Adipose tissue (tissue), 3 donors: ENCODE measurements around the gene FBXO5. TPM values are rescaled to one million over a fixed set of nuclear protein-coding genes. Genes with fewer than 3 reads are reported as not detected.
"Not testable (repeated sequence)": the region's sequence is repeated elsewhere in the genome, so short reads cannot be mapped to it uniquely, and the experiment has no call there.

Experiments
- H3K27ac ChIP-seq: one replicate; pipeline ENCODE4 v1.5.1; 2013; ENCODE audit warnings: low read depth, low read length
- WGBS, 3 donors: extraction: QIAGEN DNeasy Blood & Tissue Kit; methylation state at CpG; one replicate each; pipeline ENCODE4 v1.1.7; 2013; 5-methylcytosine and 5-hydroxymethylcytosine counted together
- polyA plus RNA-seq, 3 donors: library from polyadenylated mRNA; stranded (reverse); fragments of 200-250 nt; gene quantifications; one replicate each; pipeline ENCODE4 v1.2.3, GENCODE V29; 2013
- donor health status: healthy with polysubstance abuse.
- donor health status: Bipolar disorder and iron deficiency.
- donor health status: healthy.

FBXO5 gene
- polyA plus RNA-seq = 1 to 10 TPM; 1.2 to 6.4 (median 2.7) TPM

DNA sequence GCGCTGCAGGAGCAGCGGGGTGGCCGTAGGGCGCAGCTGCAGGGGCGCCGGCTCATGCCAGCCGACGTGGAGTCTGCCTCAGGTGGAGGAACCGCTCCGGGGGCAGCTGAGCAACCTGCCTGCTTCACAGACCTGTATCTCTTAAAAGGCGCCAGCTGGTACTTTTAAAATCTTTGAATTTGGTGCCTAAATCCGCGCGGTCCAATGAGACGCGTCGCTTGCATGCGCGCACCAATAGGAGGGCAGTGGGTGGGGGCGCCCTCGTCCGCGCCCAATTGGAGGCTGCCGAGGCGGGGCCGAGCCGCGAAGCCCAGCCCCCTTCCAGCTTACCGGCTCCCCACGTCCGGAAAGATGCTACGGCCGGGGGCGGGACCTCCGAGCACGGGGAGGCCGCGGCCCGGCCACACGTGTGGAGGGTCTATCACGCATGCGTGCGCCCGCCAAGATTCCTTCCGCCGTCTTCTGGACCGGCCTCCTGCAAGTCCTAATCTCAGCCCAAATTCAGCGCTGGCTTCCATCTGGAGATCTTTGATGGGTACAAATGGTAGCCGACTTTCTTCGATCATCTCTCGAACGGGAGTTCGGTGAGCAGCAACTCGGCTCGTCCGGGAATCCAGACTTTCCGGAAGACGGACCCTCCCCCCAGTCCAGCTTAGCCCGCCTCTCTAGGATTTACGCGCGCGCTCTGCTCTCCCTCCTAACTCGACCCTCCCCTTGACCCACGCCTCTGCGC is at the start of gene FBXO5:
Gene FBXO5 (minus strand): TSS at position 138 of the 733 bp plus-strand sequence. CDS start 82 bp downstream, at position 56.
- H3K27ac ChIP-seq = peak within 1 kb of the TSS; percentile 81
- 0 to 1% (median 0%) methylated on average over 64 to 66 of the region's 66 CpGs for WGBS, 3 donors

GRCh38 chr6:153032255-153032882 is 49.5 kb upstream of the FBXO5 start:
- 63 to 72% (median 69%) methylated on average over 9 of the region's 9 CpGs for WGBS, 3 donors
- H3K27ac ChIP-seq = no peak overlapping the region

- 33 to 42% (median 41%) methylated on average over 1 of the region's 1 CpG for WGBS, 3 donors
- H3K27ac ChIP-seq = no peak overlapping the region
These were observed 48.6 kb upstream of the FBXO5 start for GRCh38 chr6:153031335-153031955.

- no peak overlapping the region for H3K27ac ChIP-seq
- 56 to 90% (median 89%) methylated on average over 4 of the region's 4 CpGs for WGBS, 3 donors
These were observed 46.1 kb upstream of the FBXO5 start for GRCh38 chr6:153028963-153029362.

DNA sequence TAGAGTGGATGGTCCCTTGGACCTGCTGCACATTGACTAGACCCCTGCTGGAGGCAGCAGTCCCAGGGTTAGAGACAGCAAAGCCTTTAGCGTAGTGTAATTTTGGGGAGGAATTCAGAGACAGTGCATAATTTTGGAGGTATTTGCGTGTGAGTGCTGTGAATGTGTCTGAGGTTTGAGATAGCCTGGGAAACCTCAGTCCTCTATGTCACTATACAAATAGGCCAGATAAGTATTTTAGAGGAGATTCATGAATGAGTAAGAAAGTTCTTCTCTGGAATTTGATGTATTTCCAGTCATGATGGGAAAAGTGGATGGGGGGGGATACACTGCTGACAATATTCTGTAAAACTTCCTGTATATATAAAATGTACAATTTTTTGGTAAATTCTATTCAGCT is 45.4 kb upstream of the FBXO5 start:
- no peak overlapping the region for H3K27ac ChIP-seq
- 92 to 96% (median 95%) methylated on average over 2 of the region's 2 CpGs for WGBS, 3 donors

DNA sequence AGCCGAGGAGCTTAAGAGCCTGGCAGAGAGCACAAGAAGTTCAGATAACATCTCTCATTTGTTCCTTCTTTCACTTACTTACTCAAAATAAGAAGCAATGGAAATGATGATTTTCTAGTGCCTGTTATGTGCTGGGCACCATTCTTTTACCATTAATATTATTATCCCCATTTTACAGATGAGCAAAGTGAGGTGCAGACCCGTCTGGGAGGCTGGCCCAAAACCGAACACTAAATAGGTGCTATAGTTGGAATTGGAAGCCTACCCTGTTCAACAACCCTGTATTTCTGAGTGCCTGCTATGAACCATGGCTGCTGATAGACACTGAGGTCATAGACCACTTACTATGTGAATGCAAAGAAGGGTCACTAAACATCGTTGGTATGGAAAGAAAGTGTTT is 44.6 kb upstream of the FBXO5 start:
- 78 to 82% (median 80%) methylated on average over 4 of the region's 4 CpGs for WGBS, 3 donors
- no peak overlapping the region for H3K27ac ChIP-seq

DNA sequence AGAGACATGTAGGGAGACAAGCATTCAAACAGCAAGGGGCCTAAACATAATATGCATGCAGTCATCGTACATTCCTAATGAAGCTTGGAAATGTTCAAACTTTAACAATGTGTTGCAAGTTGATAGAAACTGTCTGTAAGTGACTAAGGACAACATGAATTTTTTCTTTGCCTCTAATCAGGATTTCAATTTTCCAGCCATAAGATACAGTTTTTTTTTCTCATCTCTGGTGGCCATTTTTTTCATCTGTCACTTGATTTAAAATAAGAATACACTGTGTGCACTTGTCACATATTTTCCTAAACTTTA is 41.8 kb upstream of the FBXO5 start:
- H3K27ac ChIP-seq = no peak overlapping the region
- WGBS, 3 donors = 15 to 21% (median 19%) methylated on average over 1 of the region's 1 CpG

DNA sequence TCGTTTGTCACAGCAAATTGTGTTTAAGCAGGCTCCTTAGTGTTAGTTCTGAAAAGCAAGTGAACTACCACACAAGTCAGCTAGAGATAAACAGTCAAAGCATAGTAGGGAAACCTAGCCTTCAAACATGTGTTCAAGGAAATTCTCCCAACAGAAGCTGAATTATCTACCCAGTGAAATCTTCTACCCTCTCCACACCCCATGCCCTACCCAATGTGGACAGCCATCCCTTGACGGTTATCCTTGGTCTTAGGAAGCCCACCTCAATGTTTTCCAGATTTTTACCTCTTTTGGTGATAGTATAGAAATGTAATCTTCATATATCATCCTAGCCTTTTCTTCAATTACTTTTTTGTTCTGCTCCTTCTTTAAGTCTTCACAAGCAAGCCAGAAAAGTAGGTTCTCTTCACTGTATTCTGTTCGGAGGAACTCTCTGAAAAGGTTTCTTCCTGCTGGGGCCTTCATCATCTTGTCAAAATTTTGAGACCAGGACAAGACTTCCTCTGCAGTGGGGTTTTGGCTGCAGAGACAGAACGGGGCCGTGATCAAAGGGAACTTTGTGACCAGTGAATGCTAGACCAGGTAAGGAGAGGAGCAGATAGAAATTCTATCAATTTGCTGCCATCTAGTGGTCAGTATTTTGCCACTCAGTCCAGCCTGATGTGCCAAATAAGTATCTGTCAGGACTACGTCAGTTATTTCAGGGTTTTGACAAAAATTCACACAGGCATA is 41.3 kb upstream of the FBXO5 start:
- WGBS, 3 donors = 42 to 44% (median 42%) methylated on average over 6 of the region's 6 CpGs
- H3K27ac ChIP-seq = no peak overlapping the region

GRCh38 chr6:153018355-153018754 is 35.5 kb upstream of the FBXO5 start:
- no peak overlapping the region for H3K27ac ChIP-seq
- WGBS, 3 donors = 87 to 95% (median 93%) methylated on average over 3 of the region's 3 CpGs

GRCh38 chr6:153016846-153017245 is 34.0 kb upstream of the FBXO5 start:
- 77 to 85% (median 79%) methylated on average over 3 of the region's 3 CpGs for WGBS, 3 donors
- no peak overlapping the region for H3K27ac ChIP-seq

DNA sequence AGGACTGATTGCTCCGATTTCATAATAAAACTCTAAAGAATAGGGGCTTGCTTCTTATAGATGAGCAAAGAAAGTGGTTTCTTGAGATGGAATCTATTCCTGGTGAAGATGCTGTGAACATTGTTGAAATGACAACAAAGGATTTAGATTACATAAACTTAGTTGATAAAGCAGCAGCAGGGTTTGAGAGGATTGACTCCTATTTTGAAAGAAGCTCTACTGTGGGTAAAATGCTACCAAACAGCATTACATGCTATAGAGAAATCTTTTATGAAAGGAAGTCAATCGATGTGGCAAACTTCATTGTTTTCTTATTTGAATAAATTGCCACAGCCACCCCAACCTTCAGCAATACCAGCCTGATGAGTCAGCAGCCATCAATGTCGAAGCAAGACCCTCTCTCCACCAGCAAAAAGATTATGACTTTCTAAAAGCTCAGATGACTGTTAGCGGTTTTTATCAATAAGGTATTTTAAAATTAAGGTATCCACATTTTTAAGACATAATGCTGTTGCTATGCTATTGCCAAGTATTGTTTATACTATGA is 32.3 kb upstream of the FBXO5 start:
- H3K27ac ChIP-seq = no peak overlapping the region
- WGBS, 3 donors = 68 to 77% (median 72%) methylated on average over 4 of the region's 4 CpGs

- no peak overlapping the region for H3K27ac ChIP-seq
- WGBS, 3 donors = 52 to 71% (median 55%) methylated on average over 2 of the region's 2 CpGs
These were observed 30.6 kb upstream of the FBXO5 start for GRCh38 chr6:153013438-153013837.

- 71 to 89% (median 74%) methylated on average over 6 of the region's 6 CpGs for WGBS, 3 donors
- no peak overlapping the region for H3K27ac ChIP-seq
These were observed 30.0 kb upstream of the FBXO5 start for GRCh38 chr6:153012856-153013255.

GRCh38 chr6:153003366-153003690 is 20.5 kb upstream of the FBXO5 start:
- 1 to 2% (median 1%) methylated on average over 6 of the region's 6 CpGs for WGBS, 3 donors
- H3K27ac ChIP-seq = peak overlapping the region; percentile 78

- WGBS, 3 donors = 0 to 1% (median 1%) methylated on average over 37 to 52 of the region's 52 CpGs
- H3K27ac ChIP-seq = peak within 1 kb of the TSS; percentile 78
These were observed 19.9 kb upstream of the FBXO5 start, which contains the start of gene MTRF1L for GRCh38 chr6:153002613-153003365. Gene MTRF1L, minus strand, starts transcription at chr6:153002709. Its CDS starts 24 bp downstream, at chr6:153002685.

- 2 to 7% (median 7%) methylated on average over 20 to 25 of the region's 31 CpGs for WGBS, 3 donors
- H3K27ac ChIP-seq = no peak overlapping the region
These were observed 19.1 kb upstream of the FBXO5 start for GRCh38 chr6:153001767-153002612.

DNA sequence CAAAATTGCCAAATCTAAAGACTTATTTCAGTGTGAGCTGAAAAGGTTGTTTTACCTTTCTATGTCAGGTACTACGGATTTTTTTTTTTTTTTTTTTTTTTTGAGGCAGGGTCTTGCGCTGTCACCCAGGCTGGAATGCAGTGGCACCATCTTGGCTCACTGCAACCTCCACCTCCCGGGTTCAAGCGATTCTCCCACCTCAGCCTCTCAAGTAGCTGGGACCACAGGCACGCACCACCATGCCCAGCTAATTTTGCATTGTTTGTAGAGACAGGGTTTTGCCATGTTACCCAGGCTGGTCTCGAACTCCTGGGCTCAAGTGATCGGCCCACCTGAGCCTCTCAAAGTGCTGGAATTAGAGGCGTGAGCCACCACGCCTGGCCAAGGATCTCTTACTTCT is 17.9 kb upstream of the FBXO5 start:
- not testable (repeated sequence) for H3K27ac ChIP-seq

More for the DNA sequence above, 17.9 kb upstream of the FBXO5 start:
- 94 to 98% (median 95%) methylated on average over 8 to 9 of the region's 9 CpGs for WGBS, 3 donors
